ENCODE data around the gene MCM3AP. TPM values are rescaled to one million over a fixed set of nuclear protein-coding genes. Genes with fewer than 3 reads are reported as not detected.

Gene MCM3AP
- total and polyA plus RNA-seq, 9 of the 15 experiments (the other 6 are each of a cell fraction or from before 2014, with no cell fraction given): 6.5 to 179 (median 69.6) TPM

DNA sequence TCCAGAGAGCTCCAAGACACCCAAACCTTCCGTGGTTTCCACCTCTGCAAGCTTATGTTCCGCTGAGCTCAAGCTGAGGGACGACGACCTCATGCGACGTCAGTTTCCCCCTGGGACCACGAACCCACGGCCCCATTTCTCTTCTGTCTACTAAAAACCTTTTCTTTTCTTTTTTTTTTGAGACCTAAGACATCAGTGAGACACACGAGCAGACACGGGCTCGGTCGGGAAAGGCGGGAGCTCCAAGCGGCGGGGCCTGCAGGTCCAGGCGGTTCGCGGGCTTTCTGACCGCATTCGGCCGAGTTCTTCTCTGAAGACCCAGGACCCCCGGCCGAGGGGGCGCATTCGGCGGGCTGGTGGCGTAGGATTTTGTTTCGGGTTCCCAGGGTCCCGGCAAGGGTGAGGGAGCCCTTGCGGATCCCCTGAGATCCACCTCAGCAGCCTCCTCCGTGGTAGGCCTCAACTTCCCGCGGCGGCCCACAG, 37.9 kb upstream of the MCM3AP start (continued):
- TF ChIP-seq, protein P1, sequence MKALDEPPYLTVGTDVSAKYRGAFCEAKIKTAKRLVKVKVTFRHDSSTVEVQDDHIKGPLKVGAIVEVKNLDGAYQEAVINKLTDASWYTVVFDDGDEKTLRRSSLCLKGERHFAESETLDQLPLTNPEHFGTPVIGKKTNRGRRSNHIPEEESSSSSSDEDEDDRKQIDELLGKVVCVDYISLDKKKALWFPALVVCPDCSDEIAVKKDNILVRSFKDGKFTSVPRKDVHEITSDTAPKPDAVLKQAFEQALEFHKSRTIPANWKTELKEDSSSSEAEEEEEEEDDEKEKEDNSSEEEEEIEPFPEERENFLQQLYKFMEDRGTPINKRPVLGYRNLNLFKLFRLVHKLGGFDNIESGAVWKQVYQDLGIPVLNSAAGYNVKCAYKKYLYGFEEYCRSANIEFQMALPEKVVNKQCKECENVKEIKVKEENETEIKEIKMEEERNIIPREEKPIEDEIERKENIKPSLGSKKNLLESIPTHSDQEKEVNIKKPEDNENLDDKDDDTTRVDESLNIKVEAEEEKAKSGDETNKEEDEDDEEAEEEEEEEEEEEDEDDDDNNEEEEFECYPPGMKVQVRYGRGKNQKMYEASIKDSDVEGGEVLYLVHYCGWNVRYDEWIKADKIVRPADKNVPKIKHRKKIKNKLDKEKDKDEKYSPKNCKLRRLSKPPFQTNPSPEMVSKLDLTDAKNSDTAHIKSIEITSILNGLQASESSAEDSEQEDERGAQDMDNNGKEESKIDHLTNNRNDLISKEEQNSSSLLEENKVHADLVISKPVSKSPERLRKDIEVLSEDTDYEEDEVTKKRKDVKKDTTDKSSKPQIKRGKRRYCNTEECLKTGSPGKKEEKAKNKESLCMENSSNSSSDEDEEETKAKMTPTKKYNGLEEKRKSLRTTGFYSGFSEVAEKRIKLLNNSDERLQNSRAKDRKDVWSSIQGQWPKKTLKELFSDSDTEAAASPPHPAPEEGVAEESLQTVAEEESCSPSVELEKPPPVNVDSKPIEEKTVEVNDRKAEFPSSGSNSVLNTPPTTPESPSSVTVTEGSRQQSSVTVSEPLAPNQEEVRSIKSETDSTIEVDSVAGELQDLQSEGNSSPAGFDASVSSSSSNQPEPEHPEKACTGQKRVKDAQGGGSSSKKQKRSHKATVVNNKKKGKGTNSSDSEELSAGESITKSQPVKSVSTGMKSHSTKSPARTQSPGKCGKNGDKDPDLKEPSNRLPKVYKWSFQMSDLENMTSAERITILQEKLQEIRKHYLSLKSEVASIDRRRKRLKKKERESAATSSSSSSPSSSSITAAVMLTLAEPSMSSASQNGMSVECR (CRISPR knock-in tag; IDR thresholded peaks at IDR 0.05): peak; percentile 68; the same call in 1 of the 2 replicates
- no peak for TF ChIP-seq CBX2 (IDR thresholded peaks at IDR 0.05; ENCODE audit: insufficient read depth, low read length, poor library complexity, severe bottlenecking)
- no peak for TF ChIP-seq STAT5A (IDR thresholded peaks at IDR 0.05; ENCODE audit: borderline replicate concordance, low read length)
- no peak for TF ChIP-seq HEY1 (CRISPR knock-in tag; IDR thresholded peaks at IDR 0.05; ENCODE audit: borderline replicate concordance)
- TF ChIP-seq, protein P2, sequence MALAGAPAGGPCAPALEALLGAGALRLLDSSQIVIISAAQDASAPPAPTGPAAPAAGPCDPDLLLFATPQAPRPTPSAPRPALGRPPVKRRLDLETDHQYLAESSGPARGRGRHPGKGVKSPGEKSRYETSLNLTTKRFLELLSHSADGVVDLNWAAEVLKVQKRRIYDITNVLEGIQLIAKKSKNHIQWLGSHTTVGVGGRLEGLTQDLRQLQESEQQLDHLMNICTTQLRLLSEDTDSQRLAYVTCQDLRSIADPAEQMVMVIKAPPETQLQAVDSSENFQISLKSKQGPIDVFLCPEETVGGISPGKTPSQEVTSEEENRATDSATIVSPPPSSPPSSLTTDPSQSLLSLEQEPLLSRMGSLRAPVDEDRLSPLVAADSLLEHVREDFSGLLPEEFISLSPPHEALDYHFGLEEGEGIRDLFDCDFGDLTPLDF (CRISPR knock-in tag; IDR thresholded peaks at IDR 0.05): no peak
- TF ChIP-seq PCBP1 (IDR thresholded peaks at IDR 0.05; ENCODE audit: low read depth, low read length, poor library complexity, severe bottlenecking): no peak
- no peak for TF ChIP-seq GABPB1 (CRISPR knock-in tag; IDR thresholded peaks at IDR 0.05)
- TF ChIP-seq, protein P3, sequence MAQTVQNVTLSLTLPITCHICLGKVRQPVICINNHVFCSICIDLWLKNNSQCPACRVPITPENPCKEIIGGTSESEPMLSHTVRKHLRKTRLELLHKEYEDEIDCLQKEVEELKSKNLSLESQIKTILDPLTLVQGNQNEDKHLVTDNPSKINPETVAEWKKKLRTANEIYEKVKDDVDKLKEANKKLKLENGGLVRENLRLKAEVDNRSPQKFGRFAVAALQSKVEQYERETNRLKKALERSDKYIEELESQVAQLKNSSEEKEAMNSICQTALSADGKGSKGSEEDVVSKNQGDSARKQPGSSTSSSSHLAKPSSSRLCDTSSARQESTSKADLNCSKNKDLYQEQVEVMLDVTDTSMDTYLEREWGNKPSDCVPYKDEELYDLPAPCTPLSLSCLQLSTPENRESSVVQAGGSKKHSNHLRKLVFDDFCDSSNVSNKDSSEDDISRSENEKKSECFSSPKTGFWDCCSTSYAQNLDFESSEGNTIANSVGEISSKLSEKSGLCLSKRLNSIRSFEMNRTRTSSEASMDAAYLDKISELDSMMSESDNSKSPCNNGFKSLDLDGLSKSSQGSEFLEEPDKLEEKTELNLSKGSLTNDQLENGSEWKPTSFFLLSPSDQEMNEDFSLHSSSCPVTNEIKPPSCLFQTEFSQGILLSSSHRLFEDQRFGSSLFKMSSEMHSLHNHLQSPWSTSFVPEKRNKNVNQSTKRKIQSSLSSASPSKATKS (CRISPR knock-in tag; IDR thresholded peaks at IDR 0.05): no peak
- TF ChIP-seq, protein P4, sequence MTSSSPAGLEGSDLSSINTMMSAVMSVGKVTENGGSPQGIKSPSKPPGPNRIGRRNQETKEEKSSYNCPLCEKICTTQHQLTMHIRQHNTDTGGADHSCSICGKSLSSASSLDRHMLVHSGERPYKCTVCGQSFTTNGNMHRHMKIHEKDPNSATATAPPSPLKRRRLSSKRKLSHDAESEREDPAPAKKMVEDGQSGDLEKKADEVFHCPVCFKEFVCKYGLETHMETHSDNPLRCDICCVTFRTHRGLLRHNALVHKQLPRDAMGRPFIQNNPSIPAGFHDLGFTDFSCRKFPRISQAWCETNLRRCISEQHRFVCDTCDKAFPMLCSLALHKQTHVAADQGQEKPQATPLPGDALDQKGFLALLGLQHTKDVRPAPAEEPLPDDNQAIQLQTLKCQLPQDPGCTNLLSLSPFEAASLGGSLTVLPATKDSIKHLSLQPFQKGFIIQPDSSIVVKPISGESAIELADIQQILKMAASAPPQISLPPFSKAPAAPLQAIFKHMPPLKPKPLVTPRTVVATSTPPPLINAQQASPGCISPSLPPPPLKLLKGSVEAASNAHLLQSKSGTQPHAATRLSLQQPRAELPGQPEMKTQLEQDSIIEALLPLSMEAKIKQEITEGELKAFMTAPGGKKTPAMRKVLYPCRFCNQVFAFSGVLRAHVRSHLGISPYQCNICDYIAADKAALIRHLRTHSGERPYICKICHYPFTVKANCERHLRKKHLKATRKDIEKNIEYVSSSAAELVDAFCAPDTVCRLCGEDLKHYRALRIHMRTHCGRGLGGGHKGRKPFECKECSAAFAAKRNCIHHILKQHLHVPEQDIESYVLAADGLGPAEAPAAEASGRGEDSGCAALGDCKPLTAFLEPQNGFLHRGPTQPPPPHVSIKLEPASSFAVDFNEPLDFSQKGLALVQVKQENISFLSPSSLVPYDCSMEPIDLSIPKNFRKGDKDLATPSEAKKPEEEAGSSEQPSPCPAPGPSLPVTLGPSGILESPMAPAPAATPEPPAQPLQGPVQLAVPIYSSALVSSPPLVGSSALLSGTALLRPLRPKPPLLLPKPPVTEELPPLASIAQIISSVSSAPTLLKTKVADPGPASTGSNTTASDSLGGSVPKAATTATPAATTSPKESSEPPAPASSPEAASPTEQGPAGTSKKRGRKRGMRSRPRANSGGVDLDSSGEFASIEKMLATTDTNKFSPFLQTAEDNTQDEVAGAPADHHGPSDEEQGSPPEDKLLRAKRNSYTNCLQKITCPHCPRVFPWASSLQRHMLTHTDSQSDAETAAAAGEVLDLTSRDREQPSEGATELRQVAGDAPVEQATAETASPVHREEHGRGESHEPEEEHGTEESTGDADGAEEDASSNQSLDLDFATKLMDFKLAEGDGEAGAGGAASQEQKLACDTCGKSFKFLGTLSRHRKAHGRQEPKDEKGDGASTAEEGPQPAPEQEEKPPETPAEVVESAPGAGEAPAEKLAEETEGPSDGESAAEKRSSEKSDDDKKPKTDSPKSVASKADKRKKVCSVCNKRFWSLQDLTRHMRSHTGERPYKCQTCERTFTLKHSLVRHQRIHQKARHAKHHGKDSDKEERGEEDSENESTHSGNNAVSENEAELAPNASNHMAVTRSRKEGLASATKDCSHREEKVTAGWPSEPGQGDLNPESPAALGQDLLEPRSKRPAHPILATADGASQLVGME (CRISPR knock-in tag; IDR thresholded peaks at IDR 0.05): 0 out of 2 replicates have a peak, but pooled peaks have one; percentile 34

Measured in K562 (cell line).